Adipocyte (in vitro differentiated cells): Measurements from ENCODE around the gene CCDC34.

Experiments used
- DNase-seq: peaks from one replicate; pipeline ENCODE4 v3.0.0-alpha.2; 2015; ENCODE audit warnings: low read depth
- H3K27me3 ChIP-seq: replicated peaks from 2 replicates; pipeline ENCODE4 v1.7.0; 2013; ENCODE audit warnings: mild to moderate bottlenecking, low read length, moderate library complexity; ENCODE audit not compliant: control insufficient read depth, insufficient read depth
- H3K36me3 ChIP-seq: 2 replicates; pipeline ENCODE4 v1.7.0; 2013; ENCODE audit warnings: low read length, mild to moderate bottlenecking, moderate library complexity; ENCODE audit not compliant: control insufficient read depth, insufficient read depth, severe bottlenecking
- H3K4me1 ChIP-seq: 2 replicates; pipeline ENCODE4 v1.7.0; 2013; ENCODE audit warnings: mild to moderate bottlenecking, low read length, moderate library complexity; ENCODE audit not compliant: control insufficient read depth, insufficient read depth
- H3K4me3 ChIP-seq: 2 replicates; pipeline ENCODE4 v1.7.0; 2013; ENCODE audit warnings: mild to moderate bottlenecking, low read length, moderate library complexity
- H3K9ac ChIP-seq: 2 replicates; pipeline ENCODE4 v1.7.0; 2013; ENCODE audit warnings: mild to moderate bottlenecking, low read length, moderate library complexity
- H3K9me3 ChIP-seq: 2 replicates; pipeline ENCODE4 v1.7.0; 2013; ENCODE audit warnings: mild to moderate bottlenecking, low read length, moderate library complexity; ENCODE audit not compliant: control insufficient read depth

CCDC34 gene

DNA sequence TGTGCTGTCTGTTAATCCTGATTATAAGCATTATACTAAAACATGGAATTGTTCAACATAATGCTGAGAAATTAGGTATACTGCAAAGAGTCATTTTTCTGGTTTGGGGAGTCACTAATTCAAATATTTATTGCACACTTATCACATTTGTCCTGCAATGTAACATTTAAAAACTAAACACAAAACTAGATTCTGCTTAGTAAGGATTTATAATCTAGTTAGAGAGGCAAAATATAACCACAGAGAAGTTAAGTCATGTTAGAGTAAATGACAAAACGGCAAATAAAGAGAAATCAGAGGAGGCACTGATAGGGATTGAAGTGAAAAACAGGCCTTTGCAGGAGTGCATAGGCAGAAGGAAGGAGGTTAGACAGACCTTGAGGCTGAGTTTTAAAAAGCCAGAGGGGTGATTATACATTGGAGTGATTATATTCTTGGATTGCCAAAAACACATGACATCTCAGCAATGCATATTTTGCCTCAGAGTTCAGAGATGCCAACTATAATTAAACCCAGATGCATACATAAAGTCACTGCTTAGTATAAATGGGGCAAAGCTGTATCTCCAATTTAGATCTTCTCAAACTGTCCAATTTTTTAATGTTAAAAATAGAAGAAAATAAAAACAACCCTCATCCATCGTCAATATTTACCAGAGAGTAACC, 49.7 kb downstream of the CCDC34 start:
- Histone ChIP-seq H3K27me3 (no peaks in the 10 kb centered on the region), H3K4me3 (no peak overlapping the region), H3K9ac (no peak overlapping the region), H3K9me3 (no peaks in the 10 kb centered on the region), H3K4me1 (peaks cover 10% of the 10 kb centered on the region), H3K36me3 (no peaks in the 10 kb centered on the region)
- peak; percentile 89 for DNase-seq

GRCh38 chr11:27312110-27312509, 50.9 kb downstream of the CCDC34 start:
- Histone ChIP-seq H3K9me3 (no peaks in the 10 kb centered on the region), H3K9ac (no peak overlapping the region), H3K4me3 (no peak overlapping the region), H3K27me3 (no peaks in the 10 kb centered on the region), H3K36me3 (no peaks in the 10 kb centered on the region), H3K4me1 (peaks cover 3% of the 10 kb centered on the region)
- DNase-seq: peak; percentile 41

DNA sequence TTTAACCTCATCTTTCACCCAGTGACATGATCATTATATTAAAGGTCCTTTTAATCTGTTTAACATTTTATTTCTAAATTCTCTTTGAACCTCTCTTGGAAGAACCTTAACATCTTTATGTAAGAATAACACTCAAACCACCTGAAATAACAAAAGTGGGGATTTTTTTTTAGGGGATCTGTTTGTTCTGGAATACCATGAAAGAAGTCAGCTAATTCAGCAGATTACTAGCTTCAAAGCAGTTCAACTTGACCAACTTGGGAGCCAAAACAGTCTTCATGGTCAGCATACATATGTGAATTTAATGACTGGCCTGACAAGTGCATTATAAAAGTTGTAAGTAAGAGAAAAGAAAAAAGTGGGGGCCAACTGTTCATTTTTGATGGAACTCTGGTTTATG, 52.3 kb downstream of the CCDC34 start:
- Histone ChIP-seq H3K9me3 (no peaks in the 10 kb centered on the region), H3K27me3 (no peaks in the 10 kb centered on the region), H3K9ac (no peak overlapping the region), H3K36me3 (no peaks in the 10 kb centered on the region), H3K4me3 (no peak overlapping the region), H3K4me1 (peaks cover 7% of the 10 kb centered on the region)
- no peak for DNase-seq

- Histone ChIP-seq H3K9me3 (no peaks in the 10 kb centered on the region), H3K27me3 (no peaks in the 10 kb centered on the region), H3K9ac (no peak overlapping the region), H3K36me3 (no peaks in the 10 kb centered on the region), H3K4me3 (no peak overlapping the region), H3K4me1 (peaks cover 13% of the 10 kb centered on the region)
- DNase-seq: no peak
These were observed 52.8 kb downstream of the CCDC34 start for GRCh38 chr11:27310182-27310581.

- Histone ChIP-seq H3K9me3 (no peaks in the 10 kb centered on the region), H3K4me3 (no peak overlapping the region), H3K27me3 (no peaks in the 10 kb centered on the region), H3K4me1 (peaks cover 13% of the 10 kb centered on the region), H3K36me3 (no peaks in the 10 kb centered on the region), H3K9ac (no peak overlapping the region)
- no peak for DNase-seq
These were observed 54.0 kb downstream of the CCDC34 start for GRCh38 chr11:27309046-27309445.

GRCh38 chr11:27307232-27307631, 55.8 kb downstream of the CCDC34 start:
- Histone ChIP-seq H3K9ac (no peak overlapping the region), H3K9me3 (no peaks in the 10 kb centered on the region), H3K36me3 (no peaks in the 10 kb centered on the region), H3K27me3 (no peaks in the 10 kb centered on the region), H3K4me3 (no peak overlapping the region), H3K4me1 (peaks cover 10% of the 10 kb centered on the region)
- DNase-seq: no peak

DNA sequence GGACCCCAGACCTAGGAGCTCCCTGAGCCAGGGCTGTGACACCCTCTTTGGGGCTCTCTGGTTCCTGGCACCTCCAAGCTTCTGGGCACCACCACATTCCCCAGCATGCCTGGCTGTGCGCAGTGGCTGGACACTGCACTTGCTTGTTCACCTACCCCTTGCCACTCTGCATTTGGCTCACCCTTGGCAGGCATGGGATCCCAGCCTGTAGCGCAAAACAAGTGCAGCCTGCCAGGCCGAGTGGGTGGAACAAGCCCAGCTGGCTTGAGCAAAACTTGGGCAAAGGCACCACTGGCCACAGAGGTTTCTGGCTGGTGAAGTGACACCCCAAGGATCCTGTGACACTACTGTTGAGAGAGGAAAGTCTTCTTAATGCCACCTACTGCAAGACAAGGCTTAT, 57.3 kb downstream of the CCDC34 start:
- Histone ChIP-seq H3K9me3 (no peaks in the 10 kb centered on the region), H3K9ac (no peak overlapping the region)

DNA sequence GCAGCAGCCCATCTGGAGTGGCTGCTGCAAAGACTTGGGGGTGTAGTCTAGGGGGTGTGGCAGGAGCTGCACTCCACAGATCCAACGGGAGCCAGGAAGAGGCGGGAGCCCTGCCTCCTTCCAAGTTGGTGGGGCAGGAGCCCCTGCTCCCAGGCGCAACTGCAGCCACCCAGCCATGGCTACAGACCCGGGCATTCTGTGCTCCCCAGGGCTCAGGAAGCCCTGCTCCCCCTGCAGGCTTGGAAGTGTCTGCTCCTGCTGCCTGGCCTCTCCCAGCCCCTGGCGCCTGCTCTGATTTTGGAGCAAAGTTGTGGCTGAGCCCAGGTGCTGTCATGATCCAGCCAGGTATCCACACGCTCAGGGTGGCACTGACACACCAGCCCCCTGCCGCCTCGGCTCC, 58.5 kb downstream of the CCDC34 start:
- Histone ChIP-seq H3K9ac (no peak overlapping the region), H3K4me3 (no peak overlapping the region), H3K36me3 (no peaks in the 10 kb centered on the region), H3K27me3 (no peaks in the 10 kb centered on the region), H3K4me1 (peaks cover 17% of the 10 kb centered on the region), H3K9me3 (no peaks in the 10 kb centered on the region)
- no peak for DNase-seq

More for the DNA sequence above, 57.3 kb downstream of the CCDC34 start:
- Histone ChIP-seq H3K36me3 (no peaks in the 10 kb centered on the region), H3K4me1 (peaks cover 17% of the 10 kb centered on the region), H3K27me3 (no peaks in the 10 kb centered on the region), H3K4me3 (no peak overlapping the region)
- no peak for DNase-seq

DNA sequence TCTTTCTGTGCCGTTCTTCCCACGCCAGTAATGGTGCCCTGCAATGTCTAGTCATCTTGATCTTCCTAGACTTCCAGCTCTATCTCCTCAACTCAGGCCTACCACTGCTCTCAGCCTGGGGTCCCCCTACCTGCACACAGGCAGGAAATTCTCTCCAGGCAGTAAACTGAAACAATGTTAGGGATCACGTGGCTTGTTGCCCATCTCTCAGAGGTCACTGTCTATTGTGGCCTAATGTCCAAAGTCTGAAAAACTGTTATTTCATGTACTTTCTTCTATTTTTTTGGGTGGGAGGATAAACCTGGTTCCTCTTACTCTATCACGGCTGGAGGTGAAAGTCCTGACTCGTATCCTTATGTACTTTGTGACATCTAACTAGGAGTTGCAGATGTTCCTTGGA, 59.1 kb downstream of the CCDC34 start:
- Histone ChIP-seq H3K9me3 (no peaks in the 10 kb centered on the region), H3K27me3 (no peaks in the 10 kb centered on the region), H3K4me3 (no peak overlapping the region), H3K36me3 (no peaks in the 10 kb centered on the region), H3K4me1 (peaks cover 17% of the 10 kb centered on the region), H3K9ac (no peak overlapping the region)
- no peak for DNase-seq

DNA sequence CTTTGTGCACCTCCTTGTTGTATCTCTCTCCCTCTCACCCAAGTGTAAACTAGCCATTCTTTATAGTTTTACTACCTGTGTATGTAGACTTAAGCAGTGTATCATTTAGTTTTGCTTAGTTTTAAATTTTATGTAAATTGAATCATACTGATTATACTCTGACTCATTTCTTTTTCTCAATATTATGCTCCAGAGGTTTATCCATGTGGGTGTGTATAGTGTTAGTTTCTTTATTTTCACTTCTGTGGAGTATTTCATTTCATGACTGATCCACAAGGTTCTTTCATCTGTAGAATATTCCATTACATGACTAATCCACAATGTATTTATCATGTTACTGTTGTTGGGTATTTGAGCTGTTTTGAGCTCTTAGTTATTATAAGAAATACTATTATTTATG, 62.0 kb downstream of the CCDC34 start:
- Histone ChIP-seq H3K27me3 (no peaks in the 10 kb centered on the region), H3K4me3 (no peak overlapping the region), H3K36me3 (no peaks in the 10 kb centered on the region), H3K9me3 (no peaks in the 10 kb centered on the region), H3K9ac (no peak overlapping the region), H3K4me1 (peaks cover 14% of the 10 kb centered on the region)
- no peak for DNase-seq

- DNase-seq: no peak
- Histone ChIP-seq H3K9me3 (no peaks in the 10 kb centered on the region), H3K27me3 (no peaks in the 10 kb centered on the region), H3K4me1 (peaks cover 7% of the 10 kb centered on the region), H3K4me3 (no peak overlapping the region), H3K36me3 (no peaks in the 10 kb centered on the region), H3K9ac (no peak overlapping the region)
These were observed 65.4 kb downstream of the CCDC34 start for GRCh38 chr11:27297616-27298015.

- Histone ChIP-seq H3K4me3 (no peak overlapping the region), H3K27me3 (no peaks in the 10 kb centered on the region), H3K36me3 (no peaks in the 10 kb centered on the region), H3K9me3 (no peaks in the 10 kb centered on the region), H3K4me1 (peaks cover 7% of the 10 kb centered on the region), H3K9ac (no peak overlapping the region)
- peak; percentile 81 for DNase-seq
These were observed 66.5 kb downstream of the CCDC34 start for GRCh38 chr11:27296497-27296896.
